HG03469 (cell line): ENCODE data around the gene COL23A1.
"Not testable (repeated sequence)": the region's sequence is repeated elsewhere in the genome, so short reads cannot be mapped to it uniquely, and the experiment has no call there.

Source experiments
- ATAC-seq: cut with Tn5 transposase; IDR thresholded peaks from one replicate; pipeline ENCODE4 v1.9.1; 2021; ENCODE audit warnings: mild to moderate bottlenecking, moderate library complexity, moderate number of reproducible peaks; ENCODE audit not compliant: unreplicated experiment

The COL23A1 gene

DNA sequence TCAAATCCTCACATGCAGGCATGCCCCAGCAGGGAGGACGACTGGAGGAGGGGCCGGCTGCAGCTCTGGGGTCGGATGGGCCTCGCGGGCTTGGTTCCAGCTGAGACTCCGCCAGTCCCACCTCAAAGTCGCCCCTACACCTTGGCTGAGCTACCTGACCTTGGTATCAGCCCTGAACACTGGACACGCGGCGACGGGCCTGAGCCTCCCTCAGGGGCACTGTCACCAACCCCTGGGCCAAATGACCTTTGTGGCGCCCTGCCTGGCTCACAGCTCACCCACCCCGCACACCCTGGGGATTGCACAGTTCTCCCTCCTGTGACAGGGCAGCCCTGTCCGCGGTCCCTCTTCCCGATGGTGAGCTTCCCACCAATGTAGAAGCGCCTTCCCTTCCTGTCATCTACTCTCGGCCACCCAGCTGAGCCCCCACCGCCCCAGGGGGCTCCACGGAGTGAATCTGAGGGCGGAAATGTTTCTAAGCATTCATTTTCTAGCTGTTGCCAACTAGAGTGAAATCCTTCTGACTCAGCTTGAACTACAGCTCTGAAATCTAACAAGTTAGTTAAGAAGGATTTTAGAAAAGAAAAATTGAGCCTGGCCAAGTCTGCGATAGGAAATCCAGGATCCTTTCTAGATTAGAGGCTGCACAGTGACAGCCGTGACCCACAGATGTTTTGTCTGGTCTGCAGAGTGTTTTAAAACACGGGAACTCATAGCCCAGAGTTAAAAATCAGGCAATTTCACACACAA, 218.7 kb downstream of the COL23A1 start:
- ATAC-seq: no peak

DNA sequence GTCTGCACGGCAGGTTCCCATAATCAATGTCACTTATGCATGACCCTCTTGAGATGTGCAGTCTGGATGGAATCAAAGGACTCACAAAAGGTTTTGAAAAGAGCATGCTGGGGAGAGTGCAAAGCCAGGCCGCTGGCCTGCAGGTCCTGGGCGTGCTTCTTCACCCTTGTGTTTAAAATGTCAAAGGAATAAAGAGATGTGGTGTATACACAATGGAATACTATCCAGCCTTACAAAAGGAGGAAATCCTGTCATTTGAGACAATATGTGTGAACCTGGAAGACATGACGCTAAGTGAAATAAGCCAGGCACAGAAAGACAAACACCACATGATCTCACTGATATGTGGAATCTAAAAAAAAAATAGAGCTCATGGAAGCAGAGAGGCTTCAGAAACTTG, 220.1 kb downstream of the COL23A1 start:
- ATAC-seq: no peak

DNA sequence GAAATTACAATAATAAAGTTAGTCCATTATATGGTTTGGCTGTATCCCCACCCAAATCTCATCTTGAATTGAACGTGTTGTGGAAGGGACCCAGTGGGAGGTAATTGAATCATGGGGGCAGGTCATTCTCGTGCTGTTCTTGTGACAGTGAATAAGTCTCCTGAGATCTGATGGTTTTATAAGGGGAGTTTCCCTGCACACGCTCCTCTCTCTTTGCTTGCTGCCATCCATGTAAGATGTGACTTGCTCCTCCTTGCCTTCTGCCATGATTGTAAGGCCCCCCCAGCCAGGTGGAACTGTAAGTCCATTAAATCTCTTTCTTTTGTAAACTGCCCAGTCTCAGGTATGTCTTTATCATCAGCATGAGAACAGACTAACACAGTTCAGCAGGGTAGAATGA, 220.7 kb downstream of the COL23A1 start:
- not testable (repeated sequence) for ATAC-seq

DNA sequence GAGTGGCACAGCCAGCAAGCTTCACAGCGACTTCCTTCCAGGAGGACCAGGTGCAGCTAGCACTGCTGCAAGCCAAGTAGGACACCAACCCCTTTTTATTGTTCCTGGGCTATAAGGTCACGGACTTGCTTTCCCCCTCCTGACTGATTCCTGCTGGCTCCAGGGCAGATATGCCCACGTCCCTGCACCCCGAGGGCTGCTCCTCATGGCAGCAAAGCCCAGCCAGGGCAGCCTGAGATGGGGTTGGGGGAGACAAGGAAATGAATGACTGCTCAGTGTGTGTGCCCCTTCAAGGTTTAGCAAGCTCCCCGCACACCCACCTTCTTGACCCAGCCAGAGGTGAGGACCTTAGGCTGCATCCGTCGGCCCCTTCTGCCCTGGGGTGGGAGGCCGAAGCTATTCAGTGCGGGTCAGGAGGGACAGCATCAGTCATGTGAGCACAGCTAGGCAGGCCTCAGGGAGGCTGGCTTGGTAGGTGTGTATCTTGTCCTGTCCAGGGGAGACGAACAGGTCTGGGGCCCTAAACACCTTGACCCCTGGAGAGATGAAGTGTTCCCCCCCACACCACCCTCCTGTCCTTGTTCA, 221.4 kb downstream of the COL23A1 start:
- ATAC-seq: no peak

DNA sequence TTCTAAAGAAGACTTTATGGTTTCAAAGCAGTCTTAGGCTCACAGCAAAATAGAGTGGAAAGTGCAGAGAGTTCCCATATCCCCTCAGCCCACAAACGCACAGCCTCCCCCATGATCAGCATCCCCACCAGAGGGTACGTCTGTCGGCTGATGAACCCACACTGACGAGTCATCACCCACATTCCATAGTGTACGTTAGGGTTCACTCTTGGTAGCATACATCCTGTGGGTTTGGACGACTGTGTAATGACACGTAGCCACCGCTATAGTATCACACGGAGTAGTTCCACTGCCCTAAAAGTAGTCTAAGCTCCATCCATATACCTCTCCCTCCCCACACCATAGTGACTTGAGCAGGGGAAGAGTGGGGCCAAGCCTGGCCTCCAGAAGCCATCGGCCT, 221.9 kb downstream of the COL23A1 start:
- no peak for ATAC-seq

DNA sequence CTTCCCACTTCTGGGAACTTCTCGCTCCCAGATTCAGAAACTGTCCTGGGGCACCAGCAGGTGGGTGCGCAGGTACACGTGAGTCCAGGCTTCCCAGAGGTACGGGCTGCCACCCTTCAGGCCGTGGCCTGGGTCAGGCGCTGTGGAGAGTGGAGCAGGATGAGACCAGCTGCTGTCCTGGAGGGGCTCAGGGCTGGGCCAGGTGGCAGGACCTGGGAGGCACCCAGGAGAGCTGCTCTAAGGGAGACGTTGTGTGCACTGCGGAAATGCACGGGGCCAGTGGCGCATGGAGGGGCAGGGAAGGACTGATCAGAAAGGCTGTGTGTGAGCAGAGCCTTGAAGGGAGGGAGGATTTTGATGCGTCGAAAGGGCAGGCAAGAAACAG, 222.5 kb downstream of the COL23A1 start:
- ATAC-seq: no peak

DNA sequence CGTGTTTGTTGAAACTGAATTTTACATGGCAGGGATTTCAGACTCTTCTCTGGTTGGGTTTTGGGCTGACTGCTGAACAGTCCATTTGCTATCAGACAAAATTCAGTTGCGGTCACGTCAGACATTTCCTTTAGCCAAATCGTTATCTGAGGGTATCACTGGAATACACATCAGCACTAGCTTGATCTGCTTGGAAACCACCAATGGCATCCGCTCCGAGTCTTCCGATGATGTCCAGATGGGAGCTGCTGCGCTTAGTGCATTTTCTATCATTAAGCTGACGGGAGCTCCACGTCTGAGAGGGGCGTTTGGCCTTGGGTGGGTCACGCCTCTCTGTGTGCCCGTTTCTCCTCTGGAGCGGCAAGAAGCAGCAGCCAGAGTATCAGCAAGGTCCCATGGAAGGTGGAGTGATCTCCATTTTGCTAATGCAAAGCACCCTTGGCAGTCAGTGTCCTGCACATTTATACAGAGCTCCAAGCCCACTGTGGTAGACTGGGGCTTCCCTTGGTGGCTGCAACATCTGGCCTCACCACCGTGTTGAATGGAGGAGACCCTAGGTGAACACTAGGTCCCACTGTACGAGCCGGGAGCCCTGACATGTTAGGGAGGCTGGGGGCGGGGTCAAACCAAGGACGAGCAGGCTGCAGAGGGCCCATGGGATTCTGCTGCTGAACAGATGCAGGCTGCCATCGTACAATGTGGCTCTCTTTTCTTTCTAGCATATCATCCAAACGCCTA, 223.0 kb downstream of the COL23A1 start:
- ATAC-seq: no peak

DNA sequence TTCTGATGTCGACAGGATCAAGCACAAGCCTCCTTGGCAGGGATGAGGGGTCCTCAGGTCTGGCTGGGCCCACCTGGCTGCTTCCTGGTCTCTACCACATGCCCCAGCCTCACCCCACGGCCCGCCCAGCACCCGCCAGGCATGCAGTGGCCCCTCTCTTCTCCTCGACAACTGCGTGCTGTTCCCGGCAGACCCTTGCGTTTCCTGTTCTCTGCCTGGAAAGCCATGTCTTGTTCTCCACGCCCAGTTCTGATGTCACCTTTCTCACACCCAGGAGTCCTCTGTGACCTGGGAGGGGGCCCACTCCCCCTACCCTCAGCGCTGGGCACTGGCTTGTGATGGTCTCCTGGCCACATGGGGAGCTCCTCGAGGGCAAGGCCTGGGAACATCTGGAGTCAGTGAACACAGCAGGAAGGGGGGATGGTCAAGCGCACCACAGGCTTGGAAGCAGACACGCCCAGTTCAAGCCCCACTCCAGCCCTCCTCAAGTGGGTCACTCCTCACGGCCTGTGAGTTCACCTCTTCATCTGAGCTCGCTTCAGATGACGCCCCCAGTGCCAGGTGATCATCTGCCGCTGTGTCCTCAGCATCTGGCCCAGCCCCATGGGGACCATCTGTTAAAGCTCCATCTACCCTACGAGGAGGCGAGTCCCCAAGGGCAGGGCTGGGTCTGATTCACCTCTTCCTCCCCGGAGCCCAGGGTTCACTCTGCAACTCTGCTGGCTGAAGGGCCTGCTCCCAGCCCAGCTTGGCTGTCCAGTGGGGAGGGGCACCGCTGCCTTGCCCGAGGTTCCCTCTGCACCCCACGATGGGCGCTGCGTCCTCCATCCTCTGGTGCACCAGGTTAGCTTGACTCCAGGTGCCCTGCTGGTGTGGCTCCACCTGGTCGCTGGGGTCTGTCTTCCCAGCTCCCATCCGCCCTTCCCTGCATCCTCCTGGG, 224.4 kb downstream of the COL23A1 start:
- ATAC-seq: no peak

DNA sequence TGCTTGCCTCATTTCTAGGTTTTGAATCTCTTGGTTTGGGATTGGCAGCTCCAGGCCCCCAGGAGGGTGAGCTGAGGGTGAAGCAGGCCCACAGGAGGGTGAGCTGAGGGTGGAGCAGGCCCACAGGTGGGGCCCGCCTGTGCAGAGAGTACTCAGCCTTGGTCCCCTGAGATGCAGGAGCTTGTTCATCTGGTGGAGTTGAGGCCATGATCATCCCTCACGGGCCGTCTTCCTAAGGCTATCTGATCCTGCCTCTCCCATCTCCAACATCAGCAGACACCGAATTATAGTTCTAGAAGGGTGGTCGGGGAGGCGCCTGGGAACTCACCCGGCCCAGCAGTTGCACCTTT, 225.9 kb downstream of the COL23A1 start:
- ATAC-seq: no peak

DNA sequence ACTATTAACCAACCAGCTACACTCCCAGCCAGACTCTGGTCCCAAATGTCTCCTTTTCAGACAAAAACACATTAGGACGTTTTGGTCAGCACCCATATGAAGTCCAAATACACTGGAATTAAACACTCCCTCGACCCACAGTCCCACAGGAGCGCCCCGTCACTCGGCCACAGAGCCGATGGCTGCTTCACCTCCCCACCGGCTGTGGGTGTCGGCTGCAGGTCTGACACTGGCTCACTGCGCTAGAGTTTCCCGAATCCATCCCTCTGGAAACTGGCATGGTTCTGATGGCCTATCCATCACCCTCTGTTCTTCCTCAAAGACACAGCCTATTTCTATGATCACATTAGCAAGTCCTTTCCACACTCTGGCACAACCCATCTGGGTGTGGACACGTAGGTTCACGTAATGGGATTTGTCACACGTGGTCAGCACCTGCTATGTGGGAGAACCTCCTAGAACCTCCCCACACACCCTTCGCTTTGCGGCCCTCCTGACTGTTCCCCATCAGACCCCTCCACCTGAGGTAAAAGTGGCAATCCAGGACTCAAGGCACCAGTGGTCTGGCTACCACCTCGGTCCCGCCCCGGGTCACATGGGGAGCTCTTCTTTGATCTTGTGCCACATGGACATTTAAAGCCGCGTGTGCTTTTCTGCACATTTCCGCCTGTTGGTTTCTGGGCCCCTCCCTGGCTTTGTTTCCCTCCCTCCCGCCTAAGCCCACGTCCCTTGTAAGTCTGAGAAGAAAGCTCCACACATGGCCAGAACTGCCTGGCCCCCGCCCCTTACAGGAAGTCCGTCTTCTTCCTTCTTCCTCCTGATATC, 226.5 kb downstream of the COL23A1 start:
- no peak for ATAC-seq

DNA sequence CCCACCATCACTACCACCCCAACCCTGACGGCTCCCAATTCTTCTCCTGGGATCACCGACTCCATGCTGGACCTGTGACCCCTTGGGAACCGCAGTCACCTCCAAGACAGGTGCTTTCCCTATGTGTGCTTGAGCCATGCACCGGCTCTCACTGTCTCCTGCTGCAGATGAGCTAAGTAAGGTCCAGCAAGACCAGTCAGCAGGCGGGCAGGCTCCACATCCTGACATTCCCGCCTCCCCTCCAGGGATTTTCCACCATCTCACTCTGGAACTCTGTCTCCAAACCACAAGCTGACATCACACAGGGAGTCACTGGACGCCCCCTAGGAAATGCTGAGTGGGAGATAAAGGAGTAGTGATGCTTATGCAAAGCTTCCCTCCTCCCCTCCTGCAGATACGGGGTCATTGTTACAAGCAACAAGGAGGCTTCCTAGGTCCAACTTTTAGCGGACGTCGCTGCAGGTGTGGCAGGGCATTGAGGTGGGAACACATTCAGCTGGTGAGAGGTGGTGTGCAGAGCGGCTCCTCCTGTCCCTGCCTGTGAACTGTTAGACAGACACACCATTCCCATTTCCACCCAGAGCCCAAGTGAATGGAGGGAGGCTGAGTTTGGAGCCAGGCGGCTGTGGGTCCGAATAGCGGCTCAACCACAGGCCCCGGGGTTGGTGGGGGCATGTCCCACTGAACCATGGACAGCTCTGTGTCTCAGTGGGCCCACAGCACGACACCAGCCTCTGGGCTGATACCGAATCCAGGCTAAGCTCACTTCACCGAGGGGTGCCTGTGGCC, 228.3 kb downstream of the COL23A1 start:
- ATAC-seq: no peak

DNA sequence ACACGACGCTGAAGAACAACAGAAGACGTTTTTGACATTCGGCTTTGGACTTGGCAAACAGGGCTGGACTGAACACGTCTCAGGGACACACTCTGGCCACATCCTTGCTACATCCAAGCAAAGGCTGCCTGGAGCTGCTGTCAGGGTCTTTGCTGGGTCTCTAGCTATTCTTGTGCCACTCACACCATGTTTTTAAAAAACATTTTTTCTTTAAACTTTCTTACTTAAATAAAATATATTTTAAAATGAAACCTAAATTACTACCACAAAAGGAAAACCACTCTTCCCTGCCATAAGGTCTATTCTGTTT, 229.3 kb downstream of the COL23A1 start:
- ATAC-seq: no peak

DNA sequence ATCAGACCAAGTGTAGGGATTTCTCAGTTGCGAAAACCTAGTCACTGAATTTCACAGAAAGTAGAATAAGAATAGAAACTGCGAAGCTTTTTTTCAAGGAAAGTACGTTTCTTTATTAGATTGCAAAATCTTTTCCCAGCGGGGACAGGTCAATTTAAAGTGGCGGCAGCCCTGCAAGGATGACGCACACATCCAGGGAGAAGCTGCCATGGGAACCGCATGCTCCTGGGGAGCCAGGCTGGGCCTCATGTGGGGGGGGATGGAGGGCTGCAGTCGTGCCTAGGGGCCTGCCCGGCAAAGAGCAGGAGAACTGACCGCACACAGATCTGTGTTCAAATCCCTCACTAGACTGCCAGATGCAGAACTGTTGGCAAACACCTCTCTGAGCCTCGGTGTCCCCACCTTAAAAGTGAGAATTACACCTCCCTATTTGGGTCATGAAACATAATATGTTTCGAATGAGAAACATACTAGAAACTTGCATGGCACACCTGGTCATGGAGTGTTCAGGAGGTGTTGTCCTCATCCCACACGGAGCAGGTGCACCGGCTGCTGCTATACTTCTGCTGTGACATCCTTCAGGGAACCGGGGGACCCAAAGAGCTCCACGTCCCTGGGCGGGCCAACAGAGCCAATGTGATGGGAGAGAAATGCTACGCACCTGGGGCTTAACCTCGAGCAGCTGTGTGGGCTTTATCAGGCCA, 229.8 kb downstream of the COL23A1 start:
- ATAC-seq: no peak

DNA sequence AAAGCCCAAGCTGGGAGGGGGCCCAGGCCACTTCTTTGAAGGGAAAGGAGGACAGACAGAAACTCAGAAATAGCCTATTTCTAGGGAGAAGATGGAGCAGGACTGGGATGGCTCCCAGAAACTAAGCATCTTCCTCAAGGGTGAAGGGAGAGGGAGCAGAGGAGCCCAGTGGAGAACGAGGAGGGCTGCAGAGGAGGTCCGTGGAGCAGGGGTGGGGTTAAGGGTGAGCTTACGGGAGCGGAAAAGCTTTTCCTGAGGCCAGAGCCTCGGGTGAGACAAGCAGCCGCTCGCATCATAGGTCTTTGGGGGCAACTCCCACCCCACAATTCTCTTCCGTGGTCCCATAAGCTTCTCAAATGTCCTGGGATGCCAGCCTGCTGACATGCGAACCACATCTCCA, 230.5 kb downstream of the COL23A1 start:
- no peak for ATAC-seq

DNA sequence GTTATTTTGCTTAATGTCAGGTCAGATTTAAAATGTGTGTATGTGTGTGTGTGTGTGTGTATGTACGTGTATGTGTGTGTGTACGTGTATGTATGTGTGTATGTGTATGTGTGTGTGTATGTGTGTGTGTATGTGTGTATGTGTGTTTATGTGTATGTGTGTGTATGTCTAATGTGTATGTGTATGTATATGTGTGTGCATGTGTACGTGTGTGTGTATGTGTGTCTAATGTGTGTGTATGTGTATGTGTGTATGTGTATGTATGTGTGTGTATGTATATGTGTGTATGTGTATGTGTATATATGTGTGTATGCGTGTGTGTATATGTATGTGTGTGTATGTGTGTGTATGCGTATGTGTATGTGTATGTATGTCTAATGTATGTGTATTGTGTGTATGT, 232.5 kb downstream of the COL23A1 start:
- no peak for ATAC-seq

DNA sequence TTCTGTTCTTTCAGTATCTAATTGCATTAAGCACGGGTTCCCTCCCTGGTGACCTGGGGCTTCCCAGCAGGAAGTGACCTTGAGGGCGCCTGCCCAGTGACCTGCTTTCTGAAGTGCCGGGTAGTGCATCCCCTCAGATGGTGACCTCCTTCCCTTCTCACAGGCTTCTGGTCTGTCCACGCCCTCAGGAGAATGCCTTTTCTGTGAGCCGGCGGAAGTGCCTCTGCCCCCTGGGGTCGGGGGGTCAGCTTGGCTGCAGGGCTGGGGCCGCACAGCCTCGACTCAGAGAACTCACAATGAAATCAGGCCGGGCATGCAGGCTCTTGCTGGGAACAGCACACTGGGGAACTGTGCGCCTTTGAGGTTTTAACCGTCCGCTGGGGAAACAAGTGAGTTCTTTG, 233.1 kb downstream of the COL23A1 start:
- no peak for ATAC-seq

DNA sequence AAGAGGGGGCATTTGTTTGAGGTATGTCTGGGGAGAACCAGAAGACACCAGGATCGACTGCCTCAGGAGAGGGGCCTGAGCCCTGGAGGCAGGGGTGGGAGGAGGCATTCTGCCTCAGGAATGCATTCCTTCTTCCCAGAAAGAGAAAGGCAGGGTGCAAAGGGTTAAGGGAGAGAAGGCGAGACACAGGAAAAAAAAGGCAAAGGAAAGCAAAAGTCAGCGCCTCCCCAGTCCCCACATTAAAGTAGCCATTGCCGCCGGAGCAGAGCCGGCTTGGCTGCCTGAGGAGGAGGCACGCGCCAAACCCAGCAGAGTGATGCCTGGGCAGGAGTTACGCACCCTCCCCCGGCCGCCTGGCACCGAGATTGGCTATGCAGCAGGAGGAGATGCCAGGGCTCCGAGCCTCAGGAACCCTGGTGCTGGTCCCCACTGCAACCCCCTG, 233.7 kb downstream of the COL23A1 start:
- ATAC-seq: no peak

DNA sequence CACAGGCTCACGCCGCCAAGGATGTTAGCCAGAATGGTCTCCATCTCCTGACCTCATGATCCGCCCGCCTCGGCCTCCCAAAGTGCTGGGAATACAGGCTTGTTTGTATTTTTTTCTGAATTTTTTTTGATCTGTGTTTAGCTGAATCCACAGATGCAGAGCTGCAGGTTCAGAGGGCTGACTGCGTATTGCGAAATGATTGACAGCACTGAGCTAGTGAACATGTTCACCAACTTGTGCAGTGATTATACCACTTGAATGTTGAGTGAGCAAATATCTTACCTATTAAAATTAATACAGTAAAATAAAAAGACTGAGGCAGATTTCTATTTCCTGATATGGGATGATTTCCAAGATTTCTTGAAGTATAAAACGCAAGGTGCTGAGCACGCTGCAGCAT, 234.5 kb downstream of the COL23A1 start:
- ATAC-seq: no peak

DNA sequence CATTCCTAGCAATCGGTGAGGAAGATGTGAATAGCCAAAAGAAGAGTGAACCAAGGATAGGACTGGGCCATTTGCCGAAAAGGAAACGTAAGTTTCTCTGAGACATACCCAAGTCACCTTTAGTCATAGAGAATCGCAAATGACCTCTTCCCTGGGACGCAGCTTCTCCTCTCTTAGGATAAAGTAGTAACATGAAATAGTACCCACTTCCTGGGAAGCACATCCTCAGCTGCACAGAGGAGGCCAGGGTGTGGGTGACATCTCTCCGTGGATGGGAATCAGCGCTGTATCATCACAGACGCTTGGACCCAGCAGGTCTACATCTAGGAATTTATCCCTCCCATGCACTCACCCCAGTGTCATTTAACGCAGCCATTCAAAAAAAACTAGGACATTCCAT, 236.7 kb downstream of the COL23A1 start:
- ATAC-seq: no peak
